HK-2 (cell line): ENCODE data around the gene IZUMO4.

Experiments used
- DNase-seq: peaks from one replicate; pipeline ENCODE4 v3.0.0-alpha.2; 2018; ENCODE audit not compliant: unreplicated experiment

The IZUMO4 gene

GRCh38 chr19:2103045-2103707 lies 6.5 kb downstream of the IZUMO4 start:
- DNase-seq, result no peak

- no peak for DNase-seq
These were observed 11.7 kb downstream of the IZUMO4 start for GRCh38 chr19:2108251-2109016.

GRCh38 chr19:2109046-2109864 lies 12.5 kb downstream of the IZUMO4 start:
- DNase-seq, result no peak

DNA sequence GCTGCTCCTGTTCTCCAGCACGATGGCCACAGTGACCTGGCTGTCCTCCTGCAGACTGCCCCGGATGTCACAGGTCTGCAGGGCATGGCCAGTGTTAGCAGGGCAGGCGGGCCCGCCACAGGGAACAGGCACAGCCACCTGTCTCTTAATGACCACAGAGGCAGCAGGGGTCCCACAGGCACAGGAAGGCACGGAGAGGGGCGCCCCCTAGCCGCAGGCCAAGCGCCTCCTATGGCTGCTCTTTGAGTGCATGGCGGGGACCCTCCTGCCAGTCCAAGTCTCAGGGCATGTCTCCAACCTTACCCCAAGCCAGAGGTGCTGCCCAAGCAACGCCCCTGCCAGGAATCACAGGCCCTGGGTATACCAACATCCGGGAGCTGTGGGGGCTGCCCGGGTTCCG lies 14.1 kb downstream of the IZUMO4 start:
- no peak for DNase-seq

DNA sequence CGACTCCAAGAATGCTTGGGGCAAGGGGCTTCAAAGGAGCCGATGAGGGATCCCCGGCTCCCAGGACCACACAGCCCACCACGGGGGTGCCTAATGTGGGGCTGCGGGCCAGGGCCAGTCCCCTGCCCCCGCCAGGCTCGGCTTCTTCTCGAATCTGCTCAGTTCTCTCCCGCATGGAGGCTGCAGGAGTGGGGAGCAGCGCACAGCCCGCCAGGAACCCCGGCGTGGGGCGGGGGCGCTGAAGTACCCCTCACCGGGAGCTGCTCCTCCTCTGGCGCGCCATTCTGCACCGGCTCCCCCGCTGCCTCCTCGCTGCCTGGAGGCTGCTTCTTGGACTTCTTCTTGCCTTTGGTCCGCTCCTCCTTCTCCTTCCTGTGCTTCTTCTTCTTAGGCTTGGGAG lies 14.7 kb downstream of the IZUMO4 start:
- DNase-seq, result no peak

DNA sequence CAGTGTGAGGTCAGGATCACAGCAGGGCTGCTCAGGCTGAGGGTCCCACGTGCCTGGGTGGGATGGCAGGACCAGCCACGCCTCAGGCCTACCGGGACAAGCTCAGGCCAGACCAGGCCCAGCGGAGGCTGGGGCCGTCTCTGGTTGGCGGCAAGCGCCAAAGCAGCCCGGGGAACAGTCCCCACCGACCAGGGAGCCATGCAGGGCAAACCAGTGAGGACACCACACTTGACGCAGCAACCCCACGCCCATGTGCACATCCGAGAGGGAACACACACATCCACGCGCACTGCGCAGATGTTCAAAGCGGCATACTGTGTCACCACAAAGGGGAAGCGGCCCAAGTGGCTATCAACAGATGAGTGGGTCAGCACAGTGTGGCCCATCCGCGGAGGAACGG lies 15.2 kb downstream of the IZUMO4 start:
- no peak for DNase-seq

DNA sequence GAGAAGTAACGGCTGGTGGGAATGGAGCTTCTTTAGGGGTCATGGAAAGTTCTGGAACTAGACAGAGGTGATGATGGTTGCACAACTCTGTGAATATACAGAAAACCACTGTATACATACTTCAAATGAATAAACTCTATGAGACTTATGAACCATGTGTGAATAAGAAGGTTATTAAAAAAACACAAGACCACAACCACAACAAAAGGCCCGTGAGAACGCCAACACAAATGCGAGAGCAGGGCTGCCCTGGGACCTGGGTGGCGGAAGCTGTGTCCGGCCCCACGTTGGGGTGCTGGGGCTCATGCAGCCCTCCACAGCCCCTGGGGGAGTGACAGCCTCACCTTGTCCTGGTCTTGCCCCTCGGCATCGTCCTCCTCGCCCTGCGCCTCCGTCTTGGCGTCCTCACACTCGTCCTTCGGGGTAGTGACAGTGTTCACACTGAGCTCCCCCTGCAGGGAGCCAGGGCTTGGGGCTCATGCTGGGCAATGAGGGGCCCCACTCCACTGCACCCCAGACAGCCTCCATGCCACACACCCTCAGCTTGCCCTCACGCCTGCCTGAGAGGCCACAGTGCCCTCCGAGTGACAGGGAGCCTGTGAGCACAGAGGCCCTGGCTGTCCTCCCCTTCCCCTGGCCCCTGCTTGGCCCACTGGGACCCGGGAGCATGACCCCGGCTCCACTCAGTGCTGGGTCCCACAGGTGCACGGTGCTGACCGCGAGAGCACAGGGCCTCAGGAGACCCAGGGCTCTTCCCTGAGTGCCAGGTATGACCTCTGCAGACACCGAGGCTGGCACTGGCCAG lies 16.0 kb downstream of the IZUMO4 start:
- no peak for DNase-seq

DNA sequence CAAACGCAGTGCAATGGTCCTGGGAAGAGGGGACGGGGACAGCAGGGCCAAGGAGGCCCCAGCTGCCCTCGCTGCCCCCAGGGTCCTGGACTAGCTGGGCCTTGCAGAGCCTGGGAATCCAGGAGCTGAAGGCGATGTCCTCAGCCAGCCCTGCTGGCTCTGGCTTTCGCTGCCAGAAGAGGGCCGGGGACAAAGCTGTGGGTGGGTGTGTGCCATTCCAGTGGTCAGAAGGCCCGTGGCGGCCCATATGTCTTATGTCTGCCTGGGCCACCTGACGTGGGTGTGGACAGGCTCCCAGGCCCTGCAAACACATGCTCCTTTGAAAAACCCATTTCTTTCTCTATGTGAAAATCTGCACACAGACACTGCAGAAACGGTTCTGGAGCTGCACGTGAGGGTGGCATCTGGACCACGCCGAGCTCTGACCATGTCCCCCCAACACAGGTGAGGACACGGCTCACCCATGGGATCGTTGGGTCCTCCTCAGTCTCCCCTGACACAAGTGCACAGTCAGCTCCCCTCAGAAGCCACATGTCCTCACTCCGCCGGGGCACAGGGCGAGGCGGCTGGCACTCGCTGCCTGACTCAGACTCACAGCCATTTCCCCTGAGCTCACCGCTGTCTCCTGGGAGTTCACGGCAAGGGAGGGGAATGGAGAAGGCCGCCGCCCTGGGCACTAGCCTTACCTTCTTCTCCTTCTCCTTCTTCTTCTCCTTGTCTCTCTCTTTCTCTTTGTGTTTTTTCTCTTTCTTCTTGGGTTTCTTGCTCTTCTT lies 16.9 kb downstream of the IZUMO4 start:
- DNase-seq, result no peak

GRCh38 chr19:2114218-2114617 lies 17.5 kb downstream of the IZUMO4 start:
- no peak for DNase-seq

GRCh38 chr19:2114821-2115220 lies 18.1 kb downstream of the IZUMO4 start:
- no peak for DNase-seq

- no peak for DNase-seq
These were observed 18.6 kb downstream of the IZUMO4 start for GRCh38 chr19:2115324-2115723.

- no peak for DNase-seq
These were observed 19.3 kb downstream of the IZUMO4 start for GRCh38 chr19:2115911-2116426.

DNA sequence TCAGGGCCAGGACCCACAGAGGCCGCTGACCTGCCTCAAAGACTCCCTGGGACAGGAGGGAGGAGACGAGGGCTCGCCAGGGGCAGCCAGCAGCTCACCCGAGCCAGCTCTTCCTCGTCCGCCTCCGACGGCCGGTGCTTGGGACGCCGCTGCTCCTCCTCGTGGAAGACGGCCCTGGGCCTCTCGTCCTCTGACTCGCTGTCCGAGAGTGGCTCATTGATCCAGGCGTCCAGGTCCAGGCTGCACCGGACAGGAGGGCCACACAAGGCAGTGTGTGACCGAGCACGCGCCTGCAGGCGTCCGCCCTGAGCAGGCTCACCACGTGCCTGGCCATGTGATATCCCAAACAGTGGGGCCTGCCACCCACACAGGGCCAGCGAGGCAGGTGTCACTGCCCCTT lies 19.8 kb downstream of the IZUMO4 start:
- DNase-seq, result no peak

- DNase-seq, result no peak
These were observed 20.7 kb downstream of the IZUMO4 start for GRCh38 chr19:2117215-2117960.

GRCh38 chr19:2118438-2118837 lies 21.7 kb downstream of the IZUMO4 start:
- no peak for DNase-seq

GRCh38 chr19:2119921-2120785 lies 23.4 kb downstream of the IZUMO4 start:
- DNase-seq, result no peak

GRCh38 chr19:2120821-2121220 lies 24.1 kb downstream of the IZUMO4 start:
- DNase-seq, result no peak

GRCh38 chr19:2121416-2122051 lies 24.8 kb downstream of the IZUMO4 start:
- no peak for DNase-seq

DNA sequence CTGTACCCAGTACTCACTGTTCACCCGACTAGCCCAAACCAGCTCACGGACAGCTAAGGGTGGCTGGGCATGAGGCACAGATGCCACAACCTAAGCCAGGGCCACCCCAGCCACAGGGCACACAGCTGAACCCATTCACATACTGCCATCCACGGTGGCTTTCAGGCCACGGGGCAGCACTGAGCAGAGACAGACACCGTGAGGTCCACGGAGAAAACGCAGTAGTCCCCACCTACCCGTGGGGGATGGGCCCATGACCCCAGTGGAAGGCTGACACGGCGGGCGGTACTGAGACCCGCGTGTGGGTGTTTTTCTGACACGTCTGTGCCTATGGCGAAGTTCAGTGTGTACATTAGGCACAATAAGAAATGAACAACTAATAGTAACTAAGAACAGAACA lies 25.5 kb downstream of the IZUMO4 start:
- DNase-seq, result no peak
